Measurements from ENCODE around the gene LRIT1. TPM values are rescaled to one million over a fixed set of nuclear protein-coding genes. Genes with fewer than 3 reads are reported as not detected.

The LRIT1 gene
- total RNA-seq, 1 donor: not detected

DNA sequence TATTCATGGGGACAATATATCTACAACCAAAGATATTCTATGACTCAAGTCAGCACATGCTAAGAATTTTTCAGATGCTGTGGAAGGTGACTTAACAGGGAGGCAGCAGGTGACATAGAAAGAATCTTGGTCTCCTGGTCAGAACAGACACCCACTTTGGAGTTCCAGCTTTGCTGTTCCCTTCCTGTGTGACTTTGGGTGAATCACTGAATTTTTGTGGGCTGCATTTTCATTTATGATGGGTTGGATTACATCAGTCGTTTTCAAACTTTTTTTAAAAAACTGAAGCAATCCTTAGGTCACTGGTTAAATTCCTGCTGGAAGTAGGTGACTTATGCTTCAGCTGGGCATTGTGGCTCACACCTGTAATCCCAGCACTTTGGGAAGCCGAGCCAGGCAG lies 28.4 kb upstream of the LRIT1 start:
- Histone ChIP-seq H2AFZ (ENCODE audit: low read length) (no peak overlapping the region), H3K4me1 (ENCODE audit: insufficient read depth, low read length) (peaks cover 14% of the 10 kb centered on the region), H3K27me3 (ENCODE audit: insufficient read depth, low read length) (no peaks in the 10 kb centered on the region), H3K9me3 (ENCODE audit: low read depth, low read length) (no peaks in the 10 kb centered on the region), H3K27ac (ENCODE audit: low read depth, low read length) (no peak overlapping the region), H4K20me1 (ENCODE audit: insufficient read depth, low read length) (no peaks in the 10 kb centered on the region), H3K4me3 (ENCODE audit: insufficient read depth, low read length) (no peak overlapping the region), H3K4me2 (ENCODE audit: insufficient read depth, low read length) (no peak overlapping the region), H3K79me2 (ENCODE audit: insufficient read depth, low read length) (no peaks in the 10 kb centered on the region), H3K36me3 (ENCODE audit: insufficient read depth, low read length) (no peaks in the 10 kb centered on the region)
- DNase-seq (ENCODE audit: insufficient read length, low spot score, missing footprints): no peak
- TF ChIP-seq, protein P1, sequence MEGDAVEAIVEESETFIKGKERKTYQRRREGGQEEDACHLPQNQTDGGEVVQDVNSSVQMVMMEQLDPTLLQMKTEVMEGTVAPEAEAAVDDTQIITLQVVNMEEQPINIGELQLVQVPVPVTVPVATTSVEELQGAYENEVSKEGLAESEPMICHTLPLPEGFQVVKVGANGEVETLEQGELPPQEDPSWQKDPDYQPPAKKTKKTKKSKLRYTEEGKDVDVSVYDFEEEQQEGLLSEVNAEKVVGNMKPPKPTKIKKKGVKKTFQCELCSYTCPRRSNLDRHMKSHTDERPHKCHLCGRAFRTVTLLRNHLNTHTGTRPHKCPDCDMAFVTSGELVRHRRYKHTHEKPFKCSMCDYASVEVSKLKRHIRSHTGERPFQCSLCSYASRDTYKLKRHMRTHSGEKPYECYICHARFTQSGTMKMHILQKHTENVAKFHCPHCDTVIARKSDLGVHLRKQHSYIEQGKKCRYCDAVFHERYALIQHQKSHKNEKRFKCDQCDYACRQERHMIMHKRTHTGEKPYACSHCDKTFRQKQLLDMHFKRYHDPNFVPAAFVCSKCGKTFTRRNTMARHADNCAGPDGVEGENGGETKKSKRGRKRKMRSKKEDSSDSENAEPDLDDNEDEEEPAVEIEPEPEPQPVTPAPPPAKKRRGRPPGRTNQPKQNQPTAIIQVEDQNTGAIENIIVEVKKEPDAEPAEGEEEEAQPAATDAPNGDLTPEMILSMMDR (IDR thresholded peaks at IDR 0.05; ENCODE audit: extremely low read depth, low read depth, low read length): no peak

DNA sequence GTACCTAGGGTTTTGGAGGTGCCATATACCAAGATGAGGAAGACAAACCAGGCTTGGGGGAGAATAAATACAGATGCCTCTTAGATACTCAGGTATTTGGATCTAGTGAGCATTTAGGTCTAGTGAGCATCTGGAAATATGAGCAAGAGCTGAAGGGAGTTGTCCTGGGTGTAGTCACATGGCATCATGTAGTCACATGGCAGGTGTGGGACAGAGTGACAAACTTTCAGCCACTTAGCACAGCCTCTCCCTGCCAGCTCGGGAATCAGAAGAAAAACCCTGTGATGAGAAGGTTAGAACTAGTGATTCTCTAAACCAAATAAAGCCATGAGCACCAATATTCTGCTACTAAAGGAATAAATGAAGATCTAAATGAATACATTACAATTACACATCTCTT lies 27.8 kb upstream of the LRIT1 start:
- Histone ChIP-seq H3K27ac (ENCODE audit: low read depth, low read length) (no peak overlapping the region), H3K4me3 (ENCODE audit: insufficient read depth, low read length) (no peak overlapping the region), H2AFZ (ENCODE audit: low read length) (no peak overlapping the region), H3K4me2 (ENCODE audit: insufficient read depth, low read length) (no peak overlapping the region), H3K36me3 (ENCODE audit: insufficient read depth, low read length) (no peaks in the 10 kb centered on the region), H3K4me1 (ENCODE audit: insufficient read depth, low read length) (peaks cover 14% of the 10 kb centered on the region), H3K9me3 (ENCODE audit: low read depth, low read length) (no peaks in the 10 kb centered on the region), H3K79me2 (ENCODE audit: insufficient read depth, low read length) (no peaks in the 10 kb centered on the region), H3K27me3 (ENCODE audit: insufficient read depth, low read length) (no peaks in the 10 kb centered on the region), H4K20me1 (ENCODE audit: insufficient read depth, low read length) (no peaks in the 10 kb centered on the region)
- TF ChIP-seq, protein P1 (IDR thresholded peaks at IDR 0.05; ENCODE audit: extremely low read depth, low read depth, low read length): no peak
- DNase-seq (ENCODE audit: insufficient read length, low spot score, missing footprints): no peak

DNA sequence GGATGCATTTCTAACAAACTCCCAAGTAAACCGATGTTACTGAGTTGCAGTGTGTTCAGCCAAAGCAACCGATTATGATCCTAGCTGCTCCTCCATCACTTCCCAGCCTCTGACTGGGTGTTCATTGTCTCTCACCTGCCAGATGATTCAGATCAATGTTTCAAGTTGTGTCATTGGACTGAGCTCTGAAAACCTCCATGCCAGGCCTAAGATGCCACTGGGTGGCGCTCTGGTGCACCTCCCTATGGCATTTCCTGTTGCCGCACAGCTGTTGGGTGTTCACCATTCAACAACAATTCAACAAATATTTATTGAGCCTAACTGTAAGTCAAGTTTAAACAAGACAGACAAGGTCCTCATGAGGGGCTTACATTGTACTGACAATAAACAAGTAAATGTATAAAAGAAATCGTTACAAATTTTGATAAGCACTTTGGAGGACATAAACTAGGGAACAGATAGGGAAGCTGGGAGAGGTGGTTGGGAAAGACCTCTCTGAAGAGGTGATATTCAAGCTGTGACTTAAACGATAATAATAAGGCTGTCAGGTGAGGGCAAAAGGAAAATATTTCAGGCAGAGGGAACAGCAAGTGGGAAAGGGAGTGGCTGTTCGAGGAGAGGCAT lies 26.3 kb upstream of the LRIT1 start:
- Histone ChIP-seq H3K79me2 (ENCODE audit: insufficient read depth, low read length) (no peaks in the 10 kb centered on the region), H3K27me3 (ENCODE audit: insufficient read depth, low read length) (no peaks in the 10 kb centered on the region), H2AFZ (ENCODE audit: low read length) (peak overlapping the region; percentile 64), H3K36me3 (ENCODE audit: insufficient read depth, low read length) (no peaks in the 10 kb centered on the region), H3K4me1 (ENCODE audit: insufficient read depth, low read length) (peaks cover 14% of the 10 kb centered on the region), H3K4me2 (ENCODE audit: insufficient read depth, low read length) (no peak overlapping the region), H3K27ac (ENCODE audit: low read depth, low read length) (no peak overlapping the region), H3K4me3 (ENCODE audit: insufficient read depth, low read length) (no peak overlapping the region), H3K9me3 (ENCODE audit: low read depth, low read length) (no peaks in the 10 kb centered on the region), H4K20me1 (ENCODE audit: insufficient read depth, low read length) (no peaks in the 10 kb centered on the region)
- TF ChIP-seq, protein P1 (IDR thresholded peaks at IDR 0.05; ENCODE audit: extremely low read depth, low read depth, low read length): peak; percentile 93
- DNase-seq (ENCODE audit: insufficient read length, low spot score, missing footprints): no peak

DNA sequence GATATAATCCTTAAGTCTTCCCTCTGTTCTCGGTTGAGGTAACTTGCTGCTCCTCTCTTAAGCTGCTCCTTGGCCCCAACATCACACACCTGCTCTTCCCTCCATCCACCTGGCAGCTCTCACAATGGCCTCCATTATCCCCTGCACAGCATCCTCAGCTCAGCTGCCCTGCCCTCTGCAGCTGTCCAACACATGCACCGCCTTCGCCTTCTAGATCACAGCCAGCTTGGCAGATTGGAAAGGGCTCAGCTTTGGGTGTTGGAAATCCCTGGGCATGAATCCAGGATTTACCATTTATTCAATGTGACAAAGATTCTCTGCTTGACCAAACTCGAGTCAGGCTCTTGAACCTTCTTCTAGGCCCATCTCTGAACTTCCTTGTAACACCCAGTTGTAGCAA lies 24.1 kb upstream of the LRIT1 start:
- TF ChIP-seq, protein P1 (IDR thresholded peaks at IDR 0.05; ENCODE audit: extremely low read depth, low read depth, low read length): no peak

More for the DNA sequence above, 24.1 kb upstream of the LRIT1 start:
- H3K27ac ChIP-seq (ENCODE audit: low read depth, low read length): no peak overlapping the region
- H3K79me2 ChIP-seq (ENCODE audit: insufficient read depth, low read length): no peaks in the 10 kb centered on the region
- H3K4me1 ChIP-seq (ENCODE audit: insufficient read depth, low read length): peaks cover 14% of the 10 kb centered on the region
- H3K36me3 ChIP-seq (ENCODE audit: insufficient read depth, low read length): no peaks in the 10 kb centered on the region
- H3K9me3 ChIP-seq (ENCODE audit: low read depth, low read length): no peaks in the 10 kb centered on the region
- H4K20me1 ChIP-seq (ENCODE audit: insufficient read depth, low read length): no peaks in the 10 kb centered on the region
- H3K27me3 ChIP-seq (ENCODE audit: insufficient read depth, low read length): no peaks in the 10 kb centered on the region
- no peak overlapping the region for H3K4me3 ChIP-seq (ENCODE audit: insufficient read depth, low read length)
- no peak overlapping the region for H2AFZ ChIP-seq (ENCODE audit: low read length)
- H3K4me2 ChIP-seq (ENCODE audit: insufficient read depth, low read length): no peak overlapping the region
- no peak for DNase-seq (ENCODE audit: insufficient read length, low spot score, missing footprints)

Measured in osteoblast (primary cell).